ENCODE results near the gene LMOD1. TPM values are rescaled to one million over a fixed set of nuclear protein-coding genes. Genes with fewer than 3 reads are reported as not detected.
"Not testable (repeated sequence)": the region's sequence is repeated elsewhere in the genome, so short reads cannot be mapped to it uniquely, and the experiment has no call there.

LMOD1 gene
- polyA plus RNA-seq, 2 donors: 30.2 to 60.4 TPM

DNA sequence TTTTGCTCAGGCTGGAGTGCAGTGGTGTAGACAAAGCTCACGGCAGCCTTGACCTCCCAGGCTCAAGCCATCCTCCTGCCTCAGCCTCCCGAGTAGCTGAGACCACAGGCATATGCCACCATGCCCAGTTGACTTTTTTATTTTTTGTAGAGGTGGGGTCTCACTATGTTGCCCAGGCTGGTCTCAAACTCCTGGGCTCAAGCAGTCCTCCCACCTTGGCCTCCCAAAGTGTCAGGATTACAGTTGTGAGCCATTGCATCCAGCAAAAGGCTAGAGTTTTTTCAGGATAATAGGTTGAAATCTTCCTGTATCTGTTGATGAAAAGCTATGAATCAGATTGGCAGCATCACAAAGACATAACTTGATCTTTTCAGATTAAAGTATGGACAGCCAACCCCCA lies 89.6 kb downstream of the LMOD1 start:
- WGBS, 2 donors: 95 to 96% methylated on average over 2 of the region's 2 CpGs
- H3K36me3 ChIP-seq (ENCODE audit: control insufficient read depth in 2 of 2, insufficient read depth in 2 of 2, low read length in 1 of 2): not testable (repeated sequence)

DNA sequence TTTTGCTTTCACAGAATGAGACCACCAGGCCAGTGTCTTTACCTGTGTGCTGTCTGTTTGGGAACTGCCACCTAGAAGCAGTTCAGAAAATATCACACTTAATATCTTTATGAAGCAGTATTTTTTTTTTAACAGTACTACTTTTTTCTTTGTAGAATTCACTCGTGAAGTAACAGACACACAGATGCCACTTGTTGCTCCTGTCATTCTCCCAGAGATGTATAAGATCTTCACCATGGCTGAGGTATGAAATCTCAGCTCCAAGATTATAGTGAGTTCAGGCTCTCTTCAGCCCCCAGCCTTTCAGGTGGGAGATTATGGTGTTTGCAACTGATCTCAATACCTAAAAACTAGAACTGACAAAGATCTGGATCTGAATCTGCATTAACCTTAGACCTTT lies 94.4 kb downstream of the LMOD1 start:
- no peaks in the 10 kb centered on the region for H3K27me3 ChIP-seq (ENCODE audit: control insufficient read depth in 1 of 2, insufficient read depth in 2 of 2, low read length in 2 of 2)
- no peak overlapping the region for H3K27ac ChIP-seq (ENCODE audit: low read depth in 2 of 2, low read length in 1 of 2)
- H3K36me3 ChIP-seq (ENCODE audit: control insufficient read depth in 2 of 2, insufficient read depth in 2 of 2, low read length in 1 of 2): peaks cover 9 to 11% of the 10 kb centered on the region in 2 donors
- no peaks in the 10 kb centered on the region for H3K9me3 ChIP-seq (ENCODE audit: control insufficient read depth in 2 of 2, insufficient read depth in 1 of 2, low read depth in 1 of 2, low read length in 1 of 2)
- WGBS, 2 donors: 86 to 90% methylated on average over 1 of the region's 1 CpG
- no peak overlapping the region for H3K4me3 ChIP-seq (ENCODE audit: low read depth in 1 of 2, low read length in 2 of 2)
- H3K4me1 ChIP-seq (ENCODE audit: control insufficient read depth in 2 of 2, insufficient read depth in 2 of 2, low read length in 1 of 2): no peaks in the 10 kb centered on the region

More for the DNA sequence above, 89.6 kb downstream of the LMOD1 start:
- H3K9me3 ChIP-seq (ENCODE audit: control insufficient read depth in 2 of 2, insufficient read depth in 1 of 2, low read depth in 1 of 2, low read length in 1 of 2); H3K27me3 ChIP-seq (ENCODE audit: control insufficient read depth in 1 of 2, insufficient read depth in 2 of 2, low read length in 2 of 2); H3K4me1 ChIP-seq (ENCODE audit: control insufficient read depth in 2 of 2, insufficient read depth in 2 of 2, low read length in 1 of 2); H3K4me3 ChIP-seq (ENCODE audit: low read depth in 1 of 2, low read length in 2 of 2); H3K27ac ChIP-seq (ENCODE audit: low read depth in 2 of 2, low read length in 1 of 2): not testable (repeated sequence)

DNA sequence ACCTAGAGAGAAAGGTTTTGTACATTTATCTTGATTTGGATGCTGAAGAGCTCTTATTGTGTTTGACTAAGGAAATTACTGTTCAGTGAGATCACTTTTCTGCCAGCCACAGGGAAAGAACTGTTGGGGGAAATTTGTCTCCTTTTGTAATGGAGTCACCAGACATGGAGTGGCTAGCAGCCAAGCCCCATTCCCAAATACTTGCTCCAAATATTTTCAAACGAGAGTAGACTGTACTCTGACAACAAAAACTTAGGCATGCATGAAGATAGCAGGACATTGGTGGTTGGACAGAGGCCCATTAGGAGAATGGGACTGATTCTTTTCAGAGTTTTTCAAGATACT lies 96.3 kb downstream of the LMOD1 start:
- no peak overlapping the region for H3K27ac ChIP-seq (ENCODE audit: low read depth in 2 of 2, low read length in 1 of 2)
- H3K4me3 ChIP-seq (ENCODE audit: low read depth in 1 of 2, low read length in 2 of 2): no peak overlapping the region
- no peaks in the 10 kb centered on the region for H3K4me1 ChIP-seq (ENCODE audit: control insufficient read depth in 2 of 2, insufficient read depth in 2 of 2, low read length in 1 of 2)
- H3K9me3 ChIP-seq (ENCODE audit: control insufficient read depth in 2 of 2, insufficient read depth in 1 of 2, low read depth in 1 of 2, low read length in 1 of 2): no peaks in the 10 kb centered on the region
- WGBS, 2 donors: 26 to 29% methylated on average over 1 of the region's 1 CpG
- H3K27me3 ChIP-seq (ENCODE audit: control insufficient read depth in 1 of 2, insufficient read depth in 2 of 2, low read length in 2 of 2): no peaks in the 10 kb centered on the region
- peaks cover 7% of the 10 kb centered on the region in 2 donors for H3K36me3 ChIP-seq (ENCODE audit: control insufficient read depth in 2 of 2, insufficient read depth in 2 of 2, low read length in 1 of 2)

DNA sequence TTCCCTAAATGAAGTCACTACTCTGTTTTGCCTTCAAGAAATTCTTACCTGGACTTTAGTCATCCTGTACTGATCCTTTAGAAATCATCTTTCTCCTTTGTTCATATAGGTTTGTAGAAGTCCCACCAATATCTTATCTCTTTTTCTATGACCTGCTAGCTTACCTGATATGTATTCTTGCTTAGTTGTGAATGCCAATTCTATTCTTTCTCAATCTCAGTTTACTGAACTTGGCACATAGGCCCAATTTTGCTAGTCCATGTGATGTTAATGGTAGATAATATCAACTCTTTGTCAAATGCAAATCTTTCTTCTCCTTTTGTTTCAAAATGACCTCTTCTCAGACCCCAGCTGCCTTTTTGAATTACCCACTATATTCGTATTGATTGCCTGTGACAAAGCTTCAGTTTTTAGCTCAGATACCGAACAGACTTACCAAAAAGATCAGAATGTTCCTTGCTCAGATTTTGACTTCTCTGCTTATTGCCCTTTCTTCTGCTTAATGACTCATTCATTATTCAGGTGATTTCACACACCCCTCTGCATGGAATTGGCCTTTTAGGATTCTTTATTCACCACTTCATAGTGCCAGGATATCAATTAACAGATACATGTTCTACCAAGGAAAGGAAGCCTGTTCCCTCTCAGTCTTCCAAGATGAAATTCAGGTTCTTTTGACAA lies 96.8 kb downstream of the LMOD1 start:
- no peaks in the 10 kb centered on the region for H3K9me3 ChIP-seq (ENCODE audit: control insufficient read depth in 2 of 2, insufficient read depth in 1 of 2, low read depth in 1 of 2, low read length in 1 of 2)
- no peaks in the 10 kb centered on the region for H3K4me1 ChIP-seq (ENCODE audit: control insufficient read depth in 2 of 2, insufficient read depth in 2 of 2, low read length in 1 of 2)
- WGBS, 2 donors: 78 to 93% methylated on average over 2 of the region's 2 CpGs
- no peak overlapping the region for H3K27ac ChIP-seq (ENCODE audit: low read depth in 2 of 2, low read length in 1 of 2)
- peaks cover 5 to 7% of the 10 kb centered on the region in 2 donors for H3K36me3 ChIP-seq (ENCODE audit: control insufficient read depth in 2 of 2, insufficient read depth in 2 of 2, low read length in 1 of 2)
- no peaks in the 10 kb centered on the region for H3K27me3 ChIP-seq (ENCODE audit: control insufficient read depth in 1 of 2, insufficient read depth in 2 of 2, low read length in 2 of 2)
- no peak overlapping the region for H3K4me3 ChIP-seq (ENCODE audit: low read depth in 1 of 2, low read length in 2 of 2)

DNA sequence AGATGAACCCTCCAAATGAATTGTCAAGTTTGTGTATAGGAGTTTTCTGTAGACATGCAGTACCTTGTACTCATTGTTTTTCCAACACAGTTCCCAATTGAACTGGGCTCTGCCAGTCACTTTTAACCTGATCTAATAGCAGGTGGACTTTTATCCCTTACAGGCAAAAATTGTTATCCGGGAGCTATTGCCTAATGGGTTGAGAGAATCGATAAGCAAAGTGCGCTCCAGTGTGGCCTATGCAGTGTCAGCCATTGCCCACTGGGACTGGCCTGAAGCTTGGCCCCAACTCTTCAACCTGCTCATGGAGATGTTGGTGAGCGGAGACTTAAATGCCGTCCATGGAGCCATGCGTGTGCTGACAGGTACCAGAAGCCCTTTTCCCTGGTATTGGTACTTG lies 98.1 kb downstream of the LMOD1 start:
- 93 to 95% methylated on average over 6 of the region's 6 CpGs for WGBS, 2 donors
- Histone ChIP-seq H3K9me3 (ENCODE audit: control insufficient read depth in 2 of 2, insufficient read depth in 1 of 2, low read depth in 1 of 2, low read length in 1 of 2) (no peaks in the 10 kb centered on the region), H3K27ac (ENCODE audit: low read depth in 2 of 2, low read length in 1 of 2) (no peak overlapping the region), H3K27me3 (ENCODE audit: control insufficient read depth in 1 of 2, insufficient read depth in 2 of 2, low read length in 2 of 2) (no peaks in the 10 kb centered on the region), H3K4me1 (ENCODE audit: control insufficient read depth in 2 of 2, insufficient read depth in 2 of 2, low read length in 1 of 2) (no peaks in the 10 kb centered on the region), H3K4me3 (ENCODE audit: low read depth in 1 of 2, low read length in 2 of 2) (no peak overlapping the region), H3K36me3 (ENCODE audit: control insufficient read depth in 2 of 2, insufficient read depth in 2 of 2, low read length in 1 of 2) (peaks cover 4 to 7% of the 10 kb centered on the region in 2 donors)

DNA sequence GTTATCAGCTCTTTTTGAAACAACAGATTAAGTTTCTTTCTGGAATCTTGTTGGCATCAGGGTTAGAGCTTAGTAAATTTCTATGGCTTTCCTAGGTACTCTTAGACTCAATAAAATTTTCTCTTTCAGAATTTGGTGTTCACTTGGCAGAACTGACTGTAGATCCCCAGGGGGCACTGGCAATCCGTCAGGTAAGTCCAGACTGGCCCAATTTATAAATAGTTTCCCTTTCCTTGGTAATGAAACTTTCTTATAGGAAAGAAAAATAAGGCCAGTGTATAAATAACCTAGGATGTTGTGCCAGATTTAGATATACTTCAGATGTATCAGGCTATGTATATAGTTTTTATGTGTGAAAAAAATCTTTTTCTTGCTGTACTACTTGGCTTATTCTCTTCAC lies 99.2 kb downstream of the LMOD1 start:
- no peaks in the 10 kb centered on the region for H3K4me1 ChIP-seq (ENCODE audit: control insufficient read depth in 2 of 2, insufficient read depth in 2 of 2, low read length in 1 of 2)
- no peaks in the 10 kb centered on the region for H3K27me3 ChIP-seq (ENCODE audit: control insufficient read depth in 1 of 2, insufficient read depth in 2 of 2, low read length in 2 of 2)
- no peak overlapping the region for H3K27ac ChIP-seq (ENCODE audit: low read depth in 2 of 2, low read length in 1 of 2)
- 47 to 51% methylated on average over 1 of the region's 1 CpG for WGBS, 2 donors
- H3K4me3 ChIP-seq (ENCODE audit: low read depth in 1 of 2, low read length in 2 of 2): no peak overlapping the region
- peaks cover 2% of the 10 kb centered on the region in 2 donors for H3K36me3 ChIP-seq (ENCODE audit: control insufficient read depth in 2 of 2, insufficient read depth in 2 of 2, low read length in 1 of 2)
- no peaks in the 10 kb centered on the region for H3K9me3 ChIP-seq (ENCODE audit: control insufficient read depth in 2 of 2, insufficient read depth in 1 of 2, low read depth in 1 of 2, low read length in 1 of 2)

Other genes starting within 250 kb of the LMOD1 start
- gene IPO9, start 117.4 kb downstream of the LMOD1 start, polyA plus RNA-seq: 10 to 100 TPM; 11.2 to 11.5 TPM
- 1 to 10 TPM; 2.3 to 3.7 TPM for gene SHISA4, start 57.6 kb downstream of the LMOD1 start, polyA plus RNA-seq
- 10 to 100 TPM; 21.7 to 37.4 TPM for gene TIMM17A, start 9.0 kb upstream of the LMOD1 start, polyA plus RNA-seq
- 10 to 100 TPM; 45.3 to 52.3 TPM for gene RNPEP, start 36.1 kb upstream of the LMOD1 start, polyA plus RNA-seq
- gene ELF3, start 64.0 kb upstream of the LMOD1 start, polyA plus RNA-seq: 100 to 1,000 TPM; 440 to 749 TPM
- under 1 TPM; 0.05 to 0.10 TPM for gene GPR37L1, start 176.4 kb upstream of the LMOD1 start, polyA plus RNA-seq
- gene ARL8A, start 198.2 kb upstream of the LMOD1 start, polyA plus RNA-seq: 10 to 100 TPM; 18.3 to 18.6 TPM
- gene PTPN7, start 214.1 kb upstream of the LMOD1 start, polyA plus RNA-seq: 1 to 10 TPM; 1.6 to 1.9 TPM
- 1 to 10 TPM; 4.2 to 6.3 TPM for gene LGR6, start 247.3 kb upstream of the LMOD1 start, polyA plus RNA-seq

All from esophagus (tissue), 2 donors.